Astrocyte (in vitro differentiated cells and primary cell): ENCODE data around the gene COL6A1. TPM values are rescaled to one million over a fixed set of nuclear protein-coding genes. Genes with fewer than 3 reads are reported as not detected.

Source experiments
- DNase-seq: peaks from one replicate; pipeline ENCODE4 v3.0.0-alpha.2; 2010; ENCODE audit warnings: low read depth
- FAIRE-seq: peaks from 2 replicates; lab custom pipeline; 2011; peaks lifted over from hg19 to GRCh38; lab: Jason Lieb, UNC
- H2AFZ ChIP-seq: 2 replicates; pipeline ENCODE4 v1.6.0; 2012; ENCODE audit warnings: low read depth, low read length, inconsistent platforms
- H3K27ac ChIP-seq: 2 replicates; pipeline ENCODE4 v1.5.1; 2011; ENCODE audit warnings: low read depth, low read length, inconsistent platforms
- H3K27me3 ChIP-seq: 2 replicates; pipeline ENCODE4 v1.6.0; 2011; ENCODE audit warnings: low read length, inconsistent platforms; ENCODE audit not compliant: insufficient read depth
- H3K36me3 ChIP-seq: 2 replicates; pipeline ENCODE4 v1.5.1; 2011; ENCODE audit warnings: low read length, inconsistent platforms; ENCODE audit not compliant: insufficient read depth
- H3K4me1 ChIP-seq: 2 replicates; pipeline ENCODE4 v1.5.1; 2011; ENCODE audit warnings: low read length, inconsistent platforms; ENCODE audit not compliant: insufficient read depth
- H3K4me2 ChIP-seq: 2 replicates; pipeline ENCODE4 v1.6.0; 2012; ENCODE audit warnings: low read length, inconsistent platforms
- H3K4me3 ChIP-seq: 2 replicates; pipeline ENCODE4 v1.5.1; 2011; ENCODE audit warnings: low read depth, mild to moderate bottlenecking, low read length, inconsistent platforms; ENCODE audit not compliant: insufficient read depth
- H3K79me2 ChIP-seq: 2 replicates; pipeline ENCODE4 v1.6.0; 2012; ENCODE audit warnings: mild to moderate bottlenecking, low read length, inconsistent platforms; ENCODE audit not compliant: insufficient read depth
- H3K9ac ChIP-seq: 2 replicates; pipeline ENCODE4 v1.6.0; 2012; ENCODE audit warnings: mild to moderate bottlenecking, low read length, inconsistent platforms
- H3K9me3 ChIP-seq: 2 replicates; pipeline ENCODE4 v1.5.1; 2012; ENCODE audit warnings: low read depth, mild to moderate bottlenecking, low read length, inconsistent platforms; ENCODE audit not compliant: insufficient read depth
- H4K20me1 ChIP-seq: 2 replicates; pipeline ENCODE4 v1.6.0; 2012; ENCODE audit warnings: low read length, inconsistent platforms; ENCODE audit not compliant: insufficient read depth
- H3K27ac Mint-ChIP-seq: one replicate; pipeline ENCODE4 v1.8.0; 2021; ENCODE audit warnings: mild to moderate bottlenecking, mixed read lengths; ENCODE audit not compliant: unreplicated experiment
- H3K27me3 Mint-ChIP-seq: one replicate; pipeline ENCODE4 v1.8.0; 2021; ENCODE audit warnings: low read depth, mixed read lengths; ENCODE audit not compliant: unreplicated experiment
- H3K36me3 Mint-ChIP-seq: one replicate; pipeline ENCODE4 v1.8.0; 2021; ENCODE audit warnings: low read depth, mixed read lengths; ENCODE audit not compliant: unreplicated experiment
- H3K4me1 Mint-ChIP-seq: one replicate; pipeline ENCODE4 v1.8.0; 2021; ENCODE audit warnings: low read depth, mixed read lengths; ENCODE audit not compliant: unreplicated experiment
- H3K4me3 Mint-ChIP-seq: one replicate; pipeline ENCODE4 v1.8.0; 2021; ENCODE audit warnings: mild to moderate bottlenecking, moderate library complexity, mixed read lengths; ENCODE audit not compliant: unreplicated experiment
- H3K9me3 Mint-ChIP-seq: one replicate; pipeline ENCODE4 v1.8.0; 2021; ENCODE audit warnings: mild to moderate bottlenecking, mixed read lengths; ENCODE audit not compliant: unreplicated experiment
- EZH2 ChIP-seq: IDR thresholded peaks from 2 replicates; pipeline ENCODE4 v1.6.1; 2012; ENCODE audit warnings: mild to moderate bottlenecking, low read length, inconsistent platforms; ENCODE audit not compliant: insufficient read depth
- total RNA-seq: library from RNA; stranded (reverse); gene quantifications from 2 replicates; pipeline ENCODE4 v1.2.1, GENCODE V29; 2021
- TF ChIP-seq, protein P1 (sequence below): IDR thresholded peaks from 2 replicates; pipeline ENCODE4 v1.5.1; 2011; ENCODE audit warnings: low read depth, mild to moderate bottlenecking, inconsistent platforms, low read length, moderate library complexity; ENCODE audit not compliant: insufficient read depth

The COL6A1 gene
- total RNA-seq, 1 donor from 2014 or later = 131 TPM

DNA sequence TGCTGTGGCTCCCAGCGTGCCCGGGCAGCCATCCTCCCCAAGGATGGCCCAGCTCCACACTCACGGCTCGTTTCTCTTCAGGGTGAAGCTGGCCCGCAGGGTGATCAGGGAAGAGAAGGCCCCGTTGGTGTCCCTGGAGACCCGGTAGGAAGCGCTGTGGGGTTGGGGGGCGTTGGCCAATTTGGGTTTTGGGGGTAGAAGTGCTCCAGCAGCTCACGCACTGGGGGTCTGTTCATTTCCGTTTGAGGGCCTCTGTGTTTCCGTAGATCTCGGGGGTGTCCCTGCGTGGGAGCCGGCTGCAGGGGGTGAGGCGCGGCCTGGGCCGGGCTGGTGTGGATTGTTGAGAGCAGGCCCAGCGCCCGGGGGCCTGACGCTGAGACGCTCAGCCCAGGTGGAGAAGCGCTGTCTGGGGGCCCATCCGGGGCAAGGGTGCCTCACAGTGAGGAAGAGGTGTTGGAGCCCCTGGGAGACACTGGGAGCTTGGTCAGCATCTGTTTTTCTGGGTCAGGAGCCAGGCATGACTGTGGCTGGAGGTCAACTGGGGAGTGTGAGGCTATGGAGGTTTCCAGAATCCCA, 12.6 kb downstream of the COL6A1 start:
- DNase-seq (no peak), FAIRE-seq (no peak)
- Histone ChIP-seq H3K36me3 (peaks cover 38% of the 10 kb centered on the region), H3K4me2 (no peak overlapping the region), H3K27me3 (no peaks in the 10 kb centered on the region), H3K4me1 (peaks cover 10% of the 10 kb centered on the region), H3K4me3 (no peak overlapping the region), H3K9me3 (no peaks in the 10 kb centered on the region), H3K9ac (no peak overlapping the region), H4K20me1 (peaks cover 65% of the 10 kb centered on the region), H3K79me2 (peaks cover 75% of the 10 kb centered on the region), H2AFZ (no peak overlapping the region), H3K27ac (no peak overlapping the region)
- Mint-ChIP-seq H3K36me3 (no peaks in the 10 kb centered on the region), H3K4me3 (no peak overlapping the region), H3K27ac (no peak overlapping the region), H3K4me1 (no peaks in the 10 kb centered on the region), H3K9me3 (no peaks in the 10 kb centered on the region), H3K27me3 (no peaks in the 10 kb centered on the region)
- no peak for TF ChIP-seq EZH2
- TF ChIP-seq, protein P1, sequence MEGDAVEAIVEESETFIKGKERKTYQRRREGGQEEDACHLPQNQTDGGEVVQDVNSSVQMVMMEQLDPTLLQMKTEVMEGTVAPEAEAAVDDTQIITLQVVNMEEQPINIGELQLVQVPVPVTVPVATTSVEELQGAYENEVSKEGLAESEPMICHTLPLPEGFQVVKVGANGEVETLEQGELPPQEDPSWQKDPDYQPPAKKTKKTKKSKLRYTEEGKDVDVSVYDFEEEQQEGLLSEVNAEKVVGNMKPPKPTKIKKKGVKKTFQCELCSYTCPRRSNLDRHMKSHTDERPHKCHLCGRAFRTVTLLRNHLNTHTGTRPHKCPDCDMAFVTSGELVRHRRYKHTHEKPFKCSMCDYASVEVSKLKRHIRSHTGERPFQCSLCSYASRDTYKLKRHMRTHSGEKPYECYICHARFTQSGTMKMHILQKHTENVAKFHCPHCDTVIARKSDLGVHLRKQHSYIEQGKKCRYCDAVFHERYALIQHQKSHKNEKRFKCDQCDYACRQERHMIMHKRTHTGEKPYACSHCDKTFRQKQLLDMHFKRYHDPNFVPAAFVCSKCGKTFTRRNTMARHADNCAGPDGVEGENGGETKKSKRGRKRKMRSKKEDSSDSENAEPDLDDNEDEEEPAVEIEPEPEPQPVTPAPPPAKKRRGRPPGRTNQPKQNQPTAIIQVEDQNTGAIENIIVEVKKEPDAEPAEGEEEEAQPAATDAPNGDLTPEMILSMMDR = no peak

DNA sequence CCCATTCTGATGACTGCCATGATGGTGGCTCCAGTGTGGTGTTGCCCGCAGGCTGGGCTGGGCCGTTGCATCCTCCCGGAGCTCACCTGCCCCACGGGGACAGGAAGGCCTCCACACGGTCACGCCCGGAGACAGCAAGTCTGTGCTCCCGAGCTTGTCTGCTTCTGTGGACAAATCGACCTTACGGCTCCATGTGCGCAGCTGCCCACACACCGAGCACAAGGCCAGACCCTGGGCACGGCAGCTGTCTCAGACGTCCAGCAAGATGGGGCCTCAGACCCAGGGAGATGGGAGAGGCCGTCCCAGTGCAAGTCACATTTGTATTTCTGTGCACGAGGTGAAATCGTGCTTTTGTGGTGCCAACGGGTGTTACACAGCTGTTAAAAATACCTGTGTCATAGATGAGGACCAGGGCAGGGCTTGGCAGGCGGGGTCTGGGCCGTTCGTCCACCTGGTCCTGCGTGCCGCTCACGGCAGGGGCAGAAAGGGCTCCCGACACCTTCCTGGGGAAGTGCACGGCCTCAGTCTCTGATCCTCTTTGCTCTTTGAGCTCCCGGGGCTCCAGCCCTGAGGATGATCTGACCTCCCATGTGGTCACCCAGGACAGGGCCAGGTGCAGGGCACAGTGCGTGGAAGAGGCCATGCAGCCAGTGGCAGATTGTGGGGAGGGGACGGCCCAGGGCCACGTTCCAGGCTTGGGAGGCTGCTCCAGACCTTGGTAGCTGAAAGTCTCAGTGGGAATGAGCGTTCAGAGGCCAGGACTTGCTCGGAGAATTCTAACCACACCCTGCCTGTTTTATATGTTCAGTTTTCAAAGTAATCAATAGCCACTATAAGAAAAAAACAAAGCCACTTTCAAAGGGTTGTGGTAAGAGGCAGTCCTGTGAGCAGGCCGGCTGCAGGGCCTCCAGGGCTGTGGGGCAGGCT, 13.5 kb downstream of the COL6A1 start:
- Histone ChIP-seq H4K20me1 (peaks cover 70% of the 10 kb centered on the region), H3K4me3 (no peak overlapping the region), H3K36me3 (peaks cover 38% of the 10 kb centered on the region), H3K9ac (no peak overlapping the region), H3K9me3 (no peaks in the 10 kb centered on the region), H3K79me2 (peaks cover 70% of the 10 kb centered on the region), H3K4me1 (peaks cover 10% of the 10 kb centered on the region), H3K27ac (peak overlapping the region; percentile 19), H3K4me2 (no peak overlapping the region), H2AFZ (no peak overlapping the region), H3K27me3 (no peaks in the 10 kb centered on the region)
- DNase-seq = no peak
- H3K4me3 Mint-ChIP-seq = no peak overlapping the region
- TF ChIP-seq EZH2 = no peak
- TF ChIP-seq, protein P1 = no peak
- peaks cover 3% of the 10 kb centered on the region for H3K36me3 Mint-ChIP-seq
- H3K27ac Mint-ChIP-seq = no peak overlapping the region
- H3K9me3 Mint-ChIP-seq = no peaks in the 10 kb centered on the region
- FAIRE-seq = no peak
- no peaks in the 10 kb centered on the region for H3K27me3 Mint-ChIP-seq
- H3K4me1 Mint-ChIP-seq = no peaks in the 10 kb centered on the region
